ENCODE results near the gene LAPTM5.
A peak's percentile ranks its signal among the peaks of the same experiment; 100 is the strongest.
"Not testable (repeated sequence)": the region's sequence is repeated elsewhere in the genome, so short reads cannot be mapped to it uniquely, and the experiment has no call there.

Gene LAPTM5

GRCh38 chr1:30757352-30758120, at the start of gene LAPTM5:
Gene LAPTM5 (minus strand): TSS chr1:30757774. CDS start chr1:30757745, 29 bp downstream.
- peak in 2 of 10 donors; percentile 69 to 78 for DNase-seq
- intact Hi-C loops (cut with DNase I) = no loop called here

- intact Hi-C loops (cut with DNase I) = no loop called here
- DNase-seq = peak in 1 of 10 donors; percentile 29
Measured at GRCh38 chr1:30806381-30807317, 49.1 kb upstream of the LAPTM5 start.

GRCh38 chr1:30805304-30806003, 47.9 kb upstream of the LAPTM5 start:
- DNase-seq = peak in 2 of 10 donors; percentile 26 to 61
- intact Hi-C loops (cut with DNase I) = no loop called here

GRCh38 chr1:30804822-30805221, 47.2 kb upstream of the LAPTM5 start:
- intact Hi-C loops (cut with DNase I) = loop anchor here (5.0 kb wide), 1 partner anchor 52 kb away; no protein-coding TSS in a partner anchor
- peak in 1 of 10 donors; percentile 30 for DNase-seq

- DNase-seq = peak in 2 of 10 donors; percentile 28 to 54
- intact Hi-C loops (cut with DNase I) = loop anchor here (5.0 kb wide), 1 partner anchor 53 kb away; no protein-coding TSS in a partner anchor
Measured at GRCh38 chr1:30804352-30804751, 46.8 kb upstream of the LAPTM5 start.

GRCh38 chr1:30803562-30803961, 46.0 kb upstream of the LAPTM5 start:
- DNase-seq = peak in 1 of 10 donors; percentile 13
- intact Hi-C loops (cut with DNase I) = loop anchor here (5.0 kb wide), 1 partner anchor 54 kb away; no protein-coding TSS in a partner anchor

- peak; percentile 79 to 98 (median 94) for DNase-seq
- intact Hi-C loops (cut with DNase I) = loop anchor here (1.0 to 5.0 kb wide), 2 partner anchors 56 to 110 kb away; no protein-coding TSS in a partner anchor
Measured at GRCh38 chr1:30801771-30802198, 44.2 kb upstream of the LAPTM5 start.

GRCh38 chr1:30799233-30799511, 41.6 kb upstream of the LAPTM5 start:
- intact Hi-C loops (cut with DNase I) = no loop called here

GRCh38 chr1:30798389-30799232, 41.0 kb upstream of the LAPTM5 start:
- DNase-seq = peak in 3 of 10 donors; percentile 63 to 88 (median 86)
- intact Hi-C loops (cut with DNase I) = no loop called here

More at GRCh38 chr1:30799233-30799511, 41.6 kb upstream of the LAPTM5 start:
- DNase-seq = peak in 2 of 10 donors; percentile 4 to 11

- intact Hi-C loops (cut with DNase I) = no loop called here
- DNase-seq = peak in 3 of 10 donors; percentile 1 to 20 (median 4)
Measured at GRCh38 chr1:30795026-30795425, 37.5 kb upstream of the LAPTM5 start.

GRCh38 chr1:30794260-30794659, 36.7 kb upstream of the LAPTM5 start:
- intact Hi-C loops (cut with DNase I) = no loop called here
- no peak for DNase-seq

- peak in 3 of 10 donors; percentile 60 to 75 (median 66) for DNase-seq
- intact Hi-C loops (cut with DNase I) = no loop called here
Measured at GRCh38 chr1:30793209-30793608, 35.6 kb upstream of the LAPTM5 start.

- intact Hi-C loops (cut with DNase I) = no loop called here
- peak in 3 of 10 donors; percentile 5 to 48 (median 43) for DNase-seq
Measured at GRCh38 chr1:30791868-30792267, 34.3 kb upstream of the LAPTM5 start.

GRCh38 chr1:30790850-30791778, 33.5 kb upstream of the LAPTM5 start:
- peak in 3 of 10 donors; percentile 30 to 44 (median 42) for DNase-seq
- intact Hi-C loops (cut with DNase I) = no loop called here

- intact Hi-C loops (cut with DNase I) = not testable (repeated sequence)
- DNase-seq = peak in 2 of 10 donors; percentile 22 to 37
Measured at GRCh38 chr1:30790256-30790525, 32.6 kb upstream of the LAPTM5 start.

- peak in 3 of 10 donors; percentile 24 to 53 (median 30) for DNase-seq
- intact Hi-C loops (cut with DNase I) = no loop called here
Measured at GRCh38 chr1:30789388-30790255, 32.0 kb upstream of the LAPTM5 start.

Measured in posterior cingulate gyrus (tissue), 11 donors.